CD4-positive, alpha-beta memory T cell (primary cell): ENCODE results near the gene CWC27. TPM values are rescaled to one million over a fixed set of nuclear protein-coding genes. Genes with fewer than 3 reads are reported as not detected.

ENCODE experiments used
- CTCF ChIA-PET: fragments of 350-600 bp; sonication (Branson Sonifier 250); formaldehyde crosslinking; loops from one replicate; lab custom pipeline; 2021; ENCODE audit warnings: inconsistent platforms; ENCODE audit not compliant: partially characterized antibody; lab: Charles Lee
- POLR2A ChIA-PET: fragments of 350-600 bp; sonication (Branson Sonifier 250); formaldehyde crosslinking; loops from one replicate; lab custom pipeline; 2021; ENCODE audit not compliant: partially characterized antibody; lab: Charles Lee
- DNase-seq, 5 donors: peaks; one replicate each; pipeline versions ENCODE4 v3.0.0 to v3.0.0-alpha.2; 2020 to 2022; ENCODE audit warnings: mixed read lengths in 1 of 5
- H3K27ac ChIP-seq: one replicate; pipeline ENCODE4 v1.7.0; 2013; ENCODE audit warnings: low read depth, low read length
- H3K27me3 ChIP-seq: 2 replicates; pipeline ENCODE4 v1.7.0; 2013; ENCODE audit warnings: mild to moderate bottlenecking, low read length, moderate library complexity; ENCODE audit not compliant: insufficient read depth
- H3K36me3 ChIP-seq: 2 replicates; pipeline ENCODE4 v1.7.0; 2013; ENCODE audit warnings: mild to moderate bottlenecking, low read length, moderate library complexity; ENCODE audit not compliant: insufficient read depth
- H3K4me1 ChIP-seq: 2 replicates; pipeline ENCODE4 v1.7.0; 2013; ENCODE audit warnings: mild to moderate bottlenecking, low read length, moderate library complexity; ENCODE audit not compliant: insufficient read depth
- H3K4me3 ChIP-seq, 2 donors: one replicate each; pipeline ENCODE4 v1.7.0; 2013; ENCODE audit warnings: low read length in 2 of 2, mild to moderate bottlenecking in 1 of 2
- H3K9me3 ChIP-seq, 2 donors: one replicate each; pipeline ENCODE4 v1.7.0; 2013; ENCODE audit warnings: low read length in 2 of 2, control low read depth in 1 of 2; ENCODE audit not compliant: control insufficient read depth in 1 of 2
- H3K27ac Mint-ChIP-seq, 7 donors: one replicate each; pipeline ENCODE4 v1.8.0; 2020 to 2021; ENCODE audit warnings: mixed read lengths in 7 of 7, mild to moderate bottlenecking in 6 of 7, inconsistent platforms in 3 of 7, moderate library complexity in 3 of 7
- H3K27me3 Mint-ChIP-seq, 2 donors: one replicate each; pipeline ENCODE4 v1.8.0; 2020 to 2021; ENCODE audit warnings: mixed read lengths in 2 of 2
- H3K36me3 Mint-ChIP-seq, 2 donors: one replicate each; pipeline ENCODE4 v1.8.0; 2020 to 2021; ENCODE audit warnings: mixed read lengths in 2 of 2, inconsistent platforms in 1 of 2, mild to moderate bottlenecking in 1 of 2
- H3K4me1 Mint-ChIP-seq, 4 donors: one replicate each; pipeline ENCODE4 v1.8.0; 2020 to 2021; ENCODE audit warnings: mixed read lengths in 4 of 4, mild to moderate bottlenecking in 1 of 4
- H3K4me3 Mint-ChIP-seq, 8 donors: one replicate each; pipeline ENCODE4 v1.8.0; 2020 to 2021; ENCODE audit warnings: mixed read lengths in 8 of 8, mild to moderate bottlenecking in 7 of 8, moderate library complexity in 6 of 8, inconsistent platforms in 3 of 8
- H3K9me3 Mint-ChIP-seq, 8 donors: one replicate each; pipeline ENCODE4 v1.8.0; 2020 to 2021; ENCODE audit warnings: mixed read lengths in 8 of 8, mild to moderate bottlenecking in 5 of 8, inconsistent platforms in 3 of 8, moderate library complexity in 1 of 8
- intact Hi-C: fragments of 100-400 bp; cut with micrococcal nuclease; formaldehyde crosslinking; loops from one replicate; pipeline ENCODE4 v1.15.1; 2023
- polyA plus RNA-seq, 2 donors: library from polyadenylated mRNA; unstranded; fragments of 300-500 nt; fragmentation: Illumina TruSeq; gene quantifications; one replicate each; pipeline ENCODE4 v1.2.3, GENCODE V29; 2021
- total RNA-seq, 2 experiments: library from RNA; stranded (reverse); gene quantifications; one replicate each; pipeline ENCODE4 v1.2.3, GENCODE V29; 2021

The CWC27 gene
- total and polyA plus RNA-seq, 4 experiments from 2014 or later = 16.8 to 37.7 (median 22.9) TPM

DNA sequence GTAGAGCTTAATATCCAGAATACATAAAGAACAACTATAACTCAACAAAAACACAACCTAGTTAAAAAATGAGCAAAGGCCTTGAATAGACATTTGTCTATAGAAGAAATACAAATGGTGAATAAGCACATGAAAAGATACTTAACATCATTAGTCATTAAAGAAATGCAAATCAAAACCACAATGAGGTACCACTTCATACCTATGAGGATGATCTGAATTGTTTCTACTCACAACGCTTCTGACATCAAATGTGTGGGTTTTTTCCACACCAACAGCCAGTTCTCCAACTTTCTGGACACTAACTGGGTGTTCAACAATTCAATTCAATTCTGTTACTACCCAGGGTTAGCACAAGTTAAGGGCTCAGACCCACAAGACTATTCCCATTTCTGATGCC, 22.3 kb upstream of the CWC27 start:
- CTCF ChIA-PET = no interaction called here
- H3K4me1 Mint-ChIP-seq = peaks cover 3 to 8% (median 7%) of the 10 kb centered on the region in 4 donors
- H3K27ac Mint-ChIP-seq = no peak overlapping the region
- no peaks in the 10 kb centered on the region for H3K27me3 Mint-ChIP-seq
- POLR2A ChIA-PET = no interaction called here
- no peak for DNase-seq
- H3K36me3 ChIP-seq = no peaks in the 10 kb centered on the region
- H3K36me3 Mint-ChIP-seq = peaks cover 5% of the 10 kb centered on the region in 2 donors
- H3K9me3 Mint-ChIP-seq = no peaks in the 10 kb centered on the region
- H3K27me3 ChIP-seq = no peaks in the 10 kb centered on the region
- H3K4me3 Mint-ChIP-seq = no peak overlapping the region
- no peaks in the 10 kb centered on the region for H3K9me3 ChIP-seq
- H3K4me1 ChIP-seq = no peaks in the 10 kb centered on the region
- intact Hi-C loops = no loop called here
- no peak overlapping the region for H3K4me3 ChIP-seq
- H3K27ac ChIP-seq = no peak overlapping the region

- DNase-seq = no peak
Observed at GRCh38 chr5:64749385-64749784, 19.3 kb upstream of the CWC27 start.

DNA sequence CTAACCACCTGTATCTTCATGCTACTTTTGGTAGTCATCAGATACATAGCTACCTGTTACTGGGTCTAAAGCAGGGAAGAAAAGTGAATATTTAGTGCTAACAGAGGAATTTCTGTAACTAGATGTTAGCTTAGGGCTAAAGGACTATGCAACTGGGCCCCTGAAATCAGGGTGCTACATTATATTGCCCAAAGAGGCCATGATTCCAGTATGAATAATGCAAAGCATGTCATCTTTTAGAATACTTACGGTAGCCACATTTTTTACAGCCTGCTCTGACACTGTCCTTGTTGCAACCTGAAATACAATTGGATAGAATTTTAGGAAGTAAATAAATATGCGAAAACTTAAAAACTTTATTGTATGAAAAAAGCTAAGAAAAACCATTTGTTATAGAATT, 14.7 kb upstream of the CWC27 start:
- peaks cover 7 to 8% of the 10 kb centered on the region in 2 donors for H3K36me3 Mint-ChIP-seq
- POLR2A ChIA-PET = no interaction called here

More at GRCh38 chr5:64749385-64749784, 19.3 kb upstream of the CWC27 start:
- ChIA-PET POLR2A (no interaction called here), CTCF (no interaction called here)
- H3K27me3 ChIP-seq = no peaks in the 10 kb centered on the region
- Mint-ChIP-seq H3K27me3 (no peaks in the 10 kb centered on the region), H3K4me1 (peaks cover 0 to 8% (median 7%) of the 10 kb centered on the region in 4 donors), H3K9me3 (no peaks in the 10 kb centered on the region), H3K4me3 (no peak overlapping the region), H3K27ac (no peak overlapping the region), H3K36me3 (peaks cover 2 to 8% of the 10 kb centered on the region in 2 donors)
- no peak overlapping the region for H3K27ac ChIP-seq
- no peaks in the 10 kb centered on the region for H3K4me1 ChIP-seq
- H3K4me3 ChIP-seq = no peak overlapping the region
- H3K9me3 ChIP-seq = no peaks in the 10 kb centered on the region
- H3K36me3 ChIP-seq = peaks cover 5% of the 10 kb centered on the region
- intact Hi-C loops = no loop called here

DNA sequence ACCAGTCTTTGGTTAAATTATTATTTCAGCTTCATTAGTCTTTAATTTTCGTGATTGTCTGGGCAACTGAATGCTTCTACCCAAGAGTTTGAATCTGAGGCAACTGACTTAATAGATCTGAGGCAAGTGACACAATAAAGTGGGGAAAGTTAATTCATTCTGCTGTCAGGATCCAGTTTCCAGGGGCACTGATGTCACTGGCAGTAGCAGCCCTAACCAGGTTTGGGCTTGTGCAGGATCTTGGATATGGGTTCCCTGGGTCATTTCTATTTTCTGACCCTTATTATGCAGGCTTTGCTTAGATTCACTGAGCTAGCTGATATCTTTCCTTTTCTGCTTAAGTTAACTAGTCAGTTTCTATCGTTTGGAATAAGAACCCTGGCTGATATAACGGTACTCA, 9.8 kb upstream of the CWC27 start:
- peaks cover 16 to 31% (median 22%) of the 10 kb centered on the region in 4 donors for H3K4me1 Mint-ChIP-seq
- H3K27ac Mint-ChIP-seq = no peak overlapping the region
- Histone ChIP-seq H3K4me1 (peaks cover 6% of the 10 kb centered on the region), H3K27ac (no peak overlapping the region), H3K27me3 (no peaks in the 10 kb centered on the region), H3K9me3 (no peaks in the 10 kb centered on the region), H3K36me3 (peaks cover 3% of the 10 kb centered on the region), H3K4me3 (no peak overlapping the region)
- intact Hi-C loops = no loop called here
- no peaks in the 10 kb centered on the region for H3K9me3 Mint-ChIP-seq
- ChIA-PET POLR2A (interaction anchor here (2.2 kb wide), 1 partner anchor 9 kb away, joined by 10 read pairs; the partner anchor contains the start of genes CWC27 and SREK1IP1), CTCF (no interaction called here)
- H3K36me3 Mint-ChIP-seq = peaks cover 11 to 21% of the 10 kb centered on the region in 2 donors
- DNase-seq = no peak
- no peak overlapping the region for H3K4me3 Mint-ChIP-seq
- no peaks in the 10 kb centered on the region for H3K27me3 Mint-ChIP-seq

More for the DNA sequence above, 14.7 kb upstream of the CWC27 start:
- Histone ChIP-seq H3K4me3 (no peak overlapping the region), H3K27ac (no peak overlapping the region), H3K4me1 (no peaks in the 10 kb centered on the region), H3K36me3 (peaks cover 5% of the 10 kb centered on the region), H3K27me3 (no peaks in the 10 kb centered on the region), H3K9me3 (no peaks in the 10 kb centered on the region)
- H3K4me3 Mint-ChIP-seq = no peak overlapping the region
- no peaks in the 10 kb centered on the region for H3K27me3 Mint-ChIP-seq
- intact Hi-C loops = no loop called here
- H3K4me1 Mint-ChIP-seq = peaks cover 7 to 18% (median 12%) of the 10 kb centered on the region in 4 donors
- CTCF ChIA-PET = interaction anchor here (0.9 to 1.2 kb wide), 2 partner anchors 13 to 30 kb away, joined by 3 to 4 read pairs; no protein-coding TSS in a partner anchor
- DNase-seq = no peak
- H3K9me3 Mint-ChIP-seq = no peaks in the 10 kb centered on the region
- no peak overlapping the region for H3K27ac Mint-ChIP-seq

GRCh38 chr5:64759960-64760660, 8.6 kb upstream of the CWC27 start:
- intact Hi-C loops = no loop called here
- Histone ChIP-seq H3K27me3 (no peaks in the 10 kb centered on the region), H3K4me3 (no peak overlapping the region), H3K36me3 (no peaks in the 10 kb centered on the region), H3K9me3 (no peaks in the 10 kb centered on the region), H3K4me1 (peaks cover 9% of the 10 kb centered on the region), H3K27ac (no peak overlapping the region)
- Mint-ChIP-seq H3K9me3 (no peaks in the 10 kb centered on the region), H3K27ac (peak overlapping the region in 2 of 7 donors; percentile 17 to 64), H3K36me3 (peaks cover 14 to 23% of the 10 kb centered on the region in 2 donors), H3K27me3 (no peaks in the 10 kb centered on the region), H3K4me3 (no peak overlapping the region), H3K4me1 (peaks cover 22 to 38% (median 26%) of the 10 kb centered on the region in 4 donors)
- DNase-seq = no peak
- ChIA-PET CTCF (no interaction called here), POLR2A (no interaction called here)

DNA sequence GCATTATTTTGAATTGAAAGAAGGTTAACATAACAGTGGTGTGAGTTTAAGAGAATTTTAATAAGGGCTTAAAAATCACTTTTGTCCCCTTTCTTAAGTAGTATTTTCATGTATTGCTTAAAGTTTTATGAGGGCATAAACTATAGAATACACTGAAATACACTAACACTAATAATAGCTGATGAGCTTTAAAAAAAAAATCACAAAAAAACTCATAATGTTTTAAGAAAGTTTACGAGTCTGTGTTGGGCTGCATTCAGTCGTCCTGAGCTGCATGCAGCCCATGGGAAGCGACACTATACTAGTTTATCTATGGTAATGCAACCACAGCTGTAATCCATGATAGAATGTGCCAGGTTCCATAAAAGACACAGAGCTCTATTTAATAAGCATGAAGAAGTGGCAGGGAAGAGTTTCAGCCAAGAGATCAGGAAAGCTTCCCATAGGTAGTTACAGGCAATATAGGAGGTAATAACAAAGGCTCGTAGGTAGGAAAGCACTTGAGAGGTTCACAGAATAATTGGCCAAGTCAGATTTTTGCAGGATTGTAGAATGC, 4.7 kb upstream of the CWC27 start:
- Histone ChIP-seq H3K9me3 (no peaks in the 10 kb centered on the region), H3K36me3 (no peaks in the 10 kb centered on the region), H3K27ac (no peak overlapping the region), H3K4me1 (peaks cover 36% of the 10 kb centered on the region), H3K27me3 (no peaks in the 10 kb centered on the region), H3K4me3 (no peak overlapping the region)
- Mint-ChIP-seq H3K36me3 (peaks cover 12 to 29% of the 10 kb centered on the region in 2 donors), H3K27ac (peak overlapping the region in 1 of 7 donors; percentile 81), H3K27me3 (no peaks in the 10 kb centered on the region), H3K4me3 (peak overlapping the region in 1 of 8 donors; percentile 0), H3K4me1 (peaks cover 34 to 69% (median 48%) of the 10 kb centered on the region in 4 donors), H3K9me3 (no peaks in the 10 kb centered on the region)
- DNase-seq = no peak
- intact Hi-C loops = no loop called here
- ChIA-PET CTCF (no interaction called here), POLR2A (no interaction called here)

DNA sequence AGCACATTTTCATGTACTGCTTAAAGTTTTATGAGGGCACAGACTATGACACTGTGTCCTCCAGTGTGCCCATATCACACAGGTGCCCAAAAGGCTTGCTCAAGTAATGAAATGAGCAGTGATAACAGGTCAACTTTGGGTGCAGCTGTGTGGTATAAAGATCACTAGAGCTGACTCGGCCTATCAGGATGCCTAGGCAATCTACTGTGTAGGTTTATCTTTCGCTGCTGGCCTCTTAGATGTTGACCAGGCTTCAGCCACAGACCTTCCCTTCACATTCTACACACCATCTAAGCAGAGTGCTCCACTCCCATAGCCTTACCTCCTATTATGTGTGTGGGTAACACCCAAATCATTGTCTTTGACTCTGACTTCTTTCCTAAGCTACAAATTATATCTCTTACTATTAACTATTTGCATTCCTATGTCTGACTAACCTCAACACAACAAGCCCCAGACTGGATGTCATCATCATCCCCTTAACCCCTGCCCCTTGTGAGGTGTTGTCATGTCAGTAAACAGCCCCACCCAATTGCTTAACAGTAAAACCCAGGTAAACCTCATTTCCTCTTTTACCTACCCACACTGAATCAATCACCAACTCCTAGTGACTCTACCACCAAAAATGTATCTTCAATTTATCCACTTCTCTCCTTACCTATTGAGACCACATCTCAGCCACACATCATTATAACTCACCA, 2.8 kb upstream of the CWC27 start:
- H3K9me3 ChIP-seq = no peaks in the 10 kb centered on the region
- DNase-seq = peak in 1 of 5 donors; percentile 5
- no peak overlapping the region for H3K27ac ChIP-seq
- H3K36me3 ChIP-seq = no peaks in the 10 kb centered on the region
- Mint-ChIP-seq H3K4me1 (peaks cover 38 to 67% (median 50%) of the 10 kb centered on the region in 4 donors), H3K27me3 (no peaks in the 10 kb centered on the region), H3K36me3 (peaks cover 5 to 22% of the 10 kb centered on the region in 2 donors), H3K4me3 (peak overlapping the region in 5 of 8 donors; percentile 0 to 71 (median 12)), H3K27ac (peak overlapping the region in 6 of 7 donors; percentile 0 to 89 (median 4)), H3K9me3 (no peaks in the 10 kb centered on the region)
- intact Hi-C loops = no loop called here
- H3K4me3 ChIP-seq = no peak overlapping the region
- peaks cover 52% of the 10 kb centered on the region for H3K4me1 ChIP-seq
- H3K27me3 ChIP-seq = no peaks in the 10 kb centered on the region
- CTCF ChIA-PET = interaction anchor here (1.1 to 3.1 kb wide), 2 partner anchors 17 to 45 kb away, joined by 3 to 14 read pairs; no protein-coding TSS in a partner anchor
- POLR2A ChIA-PET = no interaction called here
